ENCODE measurements around the gene MPG.
A peak's percentile ranks its signal among the peaks of the same experiment; 100 is the strongest.

Gene MPG

GRCh38 chr16:83781-84615, 6.0 kb downstream of the MPG start:
- no peak for DNase-seq

- DNase-seq, result no peak
Measured at GRCh38 chr16:84718-85406, 6.8 kb downstream of the MPG start.

DNA sequence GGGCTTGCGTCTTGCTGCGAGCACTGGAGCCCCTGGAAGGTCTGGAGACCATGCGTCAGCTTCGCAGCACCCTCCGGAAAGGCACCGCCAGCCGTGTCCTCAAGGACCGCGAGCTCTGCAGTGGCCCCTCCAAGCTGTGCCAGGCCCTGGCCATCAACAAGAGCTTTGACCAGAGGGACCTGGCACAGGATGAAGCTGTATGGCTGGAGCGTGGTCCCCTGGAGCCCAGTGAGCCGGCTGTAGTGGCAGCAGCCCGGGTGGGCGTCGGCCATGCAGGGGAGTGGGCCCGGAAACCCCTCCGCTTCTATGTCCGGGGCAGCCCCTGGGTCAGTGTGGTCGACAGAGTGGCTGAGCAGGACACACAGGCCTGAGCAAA, 7.4 kb downstream of the MPG start:
- DNase-seq, result no peak

DNA sequence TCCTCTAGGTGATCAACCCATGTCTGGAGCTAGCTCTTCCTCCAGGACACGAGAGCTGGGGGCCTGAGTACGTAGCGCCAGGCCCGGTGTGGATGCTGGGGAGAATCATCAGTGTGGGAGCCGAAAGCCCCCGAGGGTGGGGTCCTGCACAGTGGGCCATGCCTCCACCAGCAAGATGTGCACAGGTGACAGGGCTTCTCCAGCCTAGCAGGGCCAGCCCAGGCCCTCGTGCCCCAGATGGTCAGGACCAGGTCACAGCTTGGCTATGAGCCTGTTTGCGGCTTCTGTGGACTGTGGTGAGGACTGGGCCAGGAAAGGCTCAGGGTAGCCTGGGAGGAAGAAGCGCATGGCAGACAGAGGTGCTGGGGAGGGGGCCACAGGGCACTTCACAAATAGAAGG, 7.8 kb downstream of the MPG start:
- no peak for DNase-seq

DNA sequence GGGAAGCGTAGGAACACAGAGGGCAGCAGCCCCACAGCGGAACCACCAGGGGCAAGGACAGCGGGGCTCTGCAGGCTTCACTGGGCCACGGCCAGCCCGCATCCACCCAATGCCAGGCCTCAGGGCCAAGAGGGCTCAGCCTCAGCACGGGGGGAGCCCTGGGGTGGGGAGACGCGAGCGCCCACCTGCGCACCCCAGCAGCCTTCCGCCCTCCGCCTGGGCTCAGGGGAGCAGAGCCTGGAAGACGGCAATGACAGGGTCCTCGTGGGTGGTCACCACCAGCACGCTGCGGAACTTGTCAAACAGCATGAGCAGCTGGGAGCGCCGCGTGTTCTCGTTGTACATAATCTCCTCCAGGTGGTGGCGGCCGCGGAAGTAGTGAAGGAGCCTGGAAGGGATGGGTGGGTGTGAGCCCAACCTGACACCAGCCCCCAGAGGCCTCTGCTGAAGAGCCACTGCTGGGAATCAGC, 8.5 kb downstream of the MPG start:
- DNase-seq, result no peak

DNA sequence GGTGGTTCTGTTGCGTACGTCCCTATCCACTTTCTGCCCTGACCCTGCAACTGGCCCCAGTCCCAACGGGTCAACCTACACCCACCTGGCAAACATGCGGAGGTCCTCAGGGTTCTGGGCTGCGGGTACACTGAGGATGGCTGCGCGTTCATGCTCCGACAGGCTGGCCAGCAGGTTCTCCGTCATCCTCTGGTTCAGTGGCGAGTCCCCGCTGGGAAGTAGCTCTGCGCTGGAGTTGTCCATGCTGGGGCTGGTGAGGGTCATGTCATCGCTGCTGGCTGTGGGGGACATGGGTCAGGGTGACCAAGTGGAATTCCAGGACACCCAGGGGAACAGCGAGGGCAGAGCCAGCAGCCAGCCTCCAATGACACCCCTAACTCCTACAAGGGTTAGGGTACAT, 10.6 kb downstream of the MPG start:
- DNase-seq, result no peak

- no peak for DNase-seq
Measured at GRCh38 chr16:89391-90302, 11.6 kb downstream of the MPG start.

- DNase-seq, result peak; percentile 67
Measured at GRCh38 chr16:91484-91883, 13.5 kb downstream of the MPG start.

- DNase-seq, result no peak
Measured at GRCh38 chr16:92431-93339, 14.7 kb downstream of the MPG start.

DNA sequence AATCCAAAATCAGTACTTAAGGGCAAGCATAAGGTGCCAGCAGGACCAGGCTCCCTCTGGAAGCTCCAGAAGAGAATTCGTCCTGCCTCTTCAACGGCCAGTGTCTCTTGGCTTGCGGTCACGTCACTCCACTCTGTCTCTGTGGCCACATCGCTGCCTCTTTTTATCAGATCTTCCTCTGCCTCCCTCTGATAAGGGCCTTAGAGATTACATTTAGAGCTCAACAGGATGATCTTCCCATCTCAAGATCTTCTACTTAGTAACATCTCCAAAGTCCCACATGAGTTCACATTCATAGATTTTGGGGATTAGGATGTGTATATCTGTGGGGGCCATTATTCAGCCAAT, 16.9 kb downstream of the MPG start:
- DNase-seq, result no peak

GRCh38 chr16:96935-97381, 18.9 kb downstream of the MPG start:
- peak; percentile 76 for DNase-seq

DNA sequence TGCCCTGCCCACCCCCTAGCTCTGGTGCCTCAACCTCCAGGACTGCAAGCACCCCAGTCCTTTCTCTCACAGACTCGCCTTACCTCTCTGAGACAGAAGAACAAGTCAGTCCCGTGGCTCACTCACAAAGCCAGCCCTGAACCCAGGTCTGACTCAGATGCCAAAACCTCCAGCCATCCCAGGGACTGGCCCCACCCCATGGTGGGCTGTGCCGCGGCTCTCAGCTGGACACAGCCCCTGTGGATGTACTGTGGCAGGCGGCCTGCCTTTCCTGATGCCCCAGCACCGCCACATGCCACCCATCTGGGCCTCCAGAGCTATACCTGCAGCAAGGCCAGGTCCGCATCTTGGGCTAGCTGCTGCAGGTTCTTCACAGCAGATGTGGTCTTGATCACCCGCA, 19.8 kb downstream of the MPG start:
- DNase-seq, result no peak

DNA sequence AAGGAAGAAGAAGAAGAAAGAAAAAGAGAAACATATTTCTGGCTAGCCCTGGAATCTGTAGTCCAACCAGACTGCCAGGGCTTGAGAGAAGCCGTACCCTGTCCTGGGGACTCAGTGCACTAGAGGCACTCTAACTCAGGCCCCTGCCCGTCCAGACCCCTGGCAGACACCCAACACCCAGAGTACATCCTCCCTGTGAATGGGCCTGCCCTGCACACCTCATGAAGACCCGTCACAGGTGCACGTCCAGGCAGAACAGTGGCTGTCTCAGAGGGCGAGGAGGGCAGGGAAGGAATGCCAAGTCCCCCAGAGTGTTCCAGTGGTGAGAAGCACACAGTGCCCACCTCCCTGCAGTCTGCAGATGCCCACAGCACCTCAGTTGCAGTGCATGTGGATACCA, 23.0 kb downstream of the MPG start:
- no peak for DNase-seq

GRCh38 chr16:101586-101985, 23.6 kb downstream of the MPG start:
- DNase-seq, result no peak

GRCh38 chr16:102060-102855, 24.2 kb downstream of the MPG start:
- no peak for DNase-seq

DNA sequence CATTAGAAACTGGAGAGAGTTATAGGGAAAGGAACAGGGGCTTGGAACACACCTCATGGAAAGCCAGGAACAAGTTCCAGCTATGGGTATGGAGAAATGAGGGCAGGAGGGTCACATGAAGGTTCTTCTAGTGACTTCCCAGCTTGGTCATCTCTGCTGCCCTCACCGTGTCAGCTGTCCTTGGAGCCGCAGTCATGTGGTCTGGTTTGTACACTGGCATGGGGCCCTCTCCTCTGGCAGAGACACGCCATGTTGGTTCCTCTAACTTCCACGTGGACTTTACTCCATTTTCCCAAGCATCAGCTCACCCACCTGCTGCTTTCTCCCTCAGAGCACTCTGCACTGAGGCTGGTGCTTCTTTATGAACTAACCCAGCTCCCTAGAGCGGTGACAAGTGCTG, 26.3 kb downstream of the MPG start:
- DNase-seq, result no peak

DNA sequence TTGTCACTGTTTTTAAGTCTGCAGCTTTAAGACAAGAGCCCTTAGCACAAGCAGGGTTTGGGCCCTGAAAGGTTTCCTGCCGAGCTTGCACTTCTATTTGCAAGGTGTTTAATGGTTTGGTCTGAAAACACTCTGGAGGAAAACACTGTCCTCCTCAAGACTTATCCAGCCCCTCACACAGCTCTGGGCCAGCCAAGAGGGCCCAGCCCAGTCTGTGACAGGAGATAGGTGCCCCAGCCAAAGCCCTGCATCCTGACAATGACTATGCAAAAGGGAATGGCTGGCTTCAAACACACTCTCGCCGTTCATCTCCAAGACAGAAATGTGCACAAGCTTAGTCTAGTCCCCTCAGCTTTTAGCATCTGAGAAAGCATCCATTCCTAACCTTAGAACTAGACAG, 26.9 kb downstream of the MPG start:
- no peak for DNase-seq

DNA sequence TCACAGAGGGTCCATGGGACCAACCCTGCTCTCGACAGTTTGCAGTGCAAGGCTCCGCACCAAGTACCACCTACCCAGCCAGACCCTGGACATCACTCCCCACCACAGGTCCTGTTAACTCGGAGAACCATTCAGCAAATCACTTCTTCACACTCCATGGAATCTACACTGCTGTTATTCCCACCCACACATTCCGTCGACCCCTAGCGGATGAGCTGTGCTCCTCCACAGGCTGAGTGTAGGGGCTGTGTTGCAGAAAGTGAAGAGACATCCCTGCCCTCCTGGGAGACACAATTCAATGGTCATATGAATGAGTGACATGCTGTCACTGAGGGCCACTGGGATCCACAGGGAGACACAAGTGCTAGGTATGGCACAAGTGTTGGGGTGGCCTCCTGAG, 27.5 kb downstream of the MPG start:
- DNase-seq, result no peak

DNA sequence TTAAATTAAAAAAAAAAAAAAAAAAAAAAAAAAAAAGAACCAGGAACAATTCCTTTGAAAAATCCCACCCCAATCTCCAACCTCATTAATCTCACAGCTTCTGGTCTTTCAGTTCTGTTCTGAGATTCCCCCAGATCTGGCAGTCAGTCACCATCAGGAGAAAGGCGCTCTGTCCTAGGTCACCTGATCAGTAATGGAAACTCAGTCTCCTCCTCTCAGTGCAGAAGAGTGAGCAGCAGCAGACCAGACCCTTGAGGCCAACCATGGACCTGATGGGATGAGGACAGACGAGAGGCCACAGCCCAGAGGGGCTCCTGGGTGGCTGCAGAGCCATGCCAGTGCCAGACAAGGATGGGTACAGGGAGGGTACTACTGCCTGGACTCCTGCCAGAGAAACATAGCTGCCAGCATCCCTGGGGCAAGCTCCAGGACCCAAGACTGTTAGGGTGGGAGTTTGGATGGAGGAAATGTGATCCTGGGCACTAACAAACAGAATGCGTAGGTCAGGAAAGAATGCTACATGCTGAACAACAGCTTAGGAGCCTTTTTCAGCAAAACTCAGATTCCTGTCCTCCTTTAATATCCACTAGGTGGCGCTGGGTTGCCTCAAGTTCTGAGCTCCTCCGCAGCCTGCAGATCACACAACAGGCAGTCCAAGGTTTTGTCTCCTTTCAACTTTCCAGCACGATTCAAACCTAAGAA, 28.7 kb downstream of the MPG start:
- peak; percentile 49 for DNase-seq

- no peak for DNase-seq
Measured at GRCh38 chr16:112153-112840, 34.3 kb downstream of the MPG start.

Measured in NCI-H187 treated with DMSO at 0.1 percent for 48 hours (cell line).